HG02840 (cell line): ENCODE measurements around the gene RRP9.
"Not testable (repeated sequence)": the region's sequence is repeated elsewhere in the genome, so short reads cannot be mapped to it uniquely, and the experiment has no call there.

Source experiments
- ATAC-seq: cut with Tn5 transposase; IDR thresholded peaks from one replicate; pipeline ENCODE4 v1.9.1; 2021; ENCODE audit warnings: mild to moderate bottlenecking, moderate library complexity, moderate number of reproducible peaks; ENCODE audit not compliant: unreplicated experiment, low FRiP score

RRP9 gene

GRCh38 chr3:51942603-51943450 lies 1.1 kb upstream of the RRP9 start:
- no peak for ATAC-seq

GRCh38 chr3:51941463-51941797 lies 274 bp downstream of the RRP9 start:
- no peak for ATAC-seq

- no peak for ATAC-seq
Observed at GRCh38 chr3:51940648-51941462, 849 bp downstream of the RRP9 start.

- no peak for ATAC-seq
Observed at GRCh38 chr3:51938780-51939425, 2.8 kb downstream of the RRP9 start.

- no peak for ATAC-seq
Observed at GRCh38 chr3:51937611-51938450, 3.9 kb downstream of the RRP9 start.

- no peak for ATAC-seq
Observed at GRCh38 chr3:51937014-51937413, 4.7 kb downstream of the RRP9 start.

GRCh38 chr3:51935886-51936755 lies 5.6 kb downstream of the RRP9 start:
- no peak for ATAC-seq

GRCh38 chr3:51934991-51935885 lies 6.5 kb downstream of the RRP9 start:
- no peak for ATAC-seq

- ATAC-seq = no peak
Observed at GRCh38 chr3:51934139-51934850, 7.4 kb downstream of the RRP9 start.

GRCh38 chr3:51933471-51934138 lies 8.1 kb downstream of the RRP9 start:
- ATAC-seq = no peak

GRCh38 chr3:51932471-51933370 lies 9.0 kb downstream of the RRP9 start:
- no peak for ATAC-seq

- no peak for ATAC-seq
Observed at GRCh38 chr3:51931756-51932155, 9.9 kb downstream of the RRP9 start.

- ATAC-seq = no peak
Observed at GRCh38 chr3:51930439-51930838, 11.3 kb downstream of the RRP9 start.

GRCh38 chr3:51929420-51930003 lies 12.2 kb downstream of the RRP9 start:
- ATAC-seq = no peak

- not testable (repeated sequence) for ATAC-seq
Observed at GRCh38 chr3:51928981-51929380, 12.7 kb downstream of the RRP9 start.

- ATAC-seq = no peak
Observed at GRCh38 chr3:51928438-51928837, 13.3 kb downstream of the RRP9 start.
